Duodenal mucosa (tissue), 2 donors: ENCODE measurements around the gene PRKCSH.
"Not testable (repeated sequence)": the region's sequence is repeated elsewhere in the genome, so short reads cannot be mapped to it uniquely, and the experiment has no call there.

ENCODE experiments used
- H3K27ac ChIP-seq: one replicate; pipeline ENCODE4 v1.7.0; 2013; ENCODE audit warnings: low read depth, low read length
- H3K27me3 ChIP-seq, 2 donors: one replicate each; pipeline ENCODE4 v1.7.0; 2013; ENCODE audit warnings: low read length in 2 of 2, control low read depth in 1 of 2; ENCODE audit not compliant: insufficient read depth in 2 of 2, control insufficient read depth in 1 of 2
- H3K36me3 ChIP-seq, 2 donors: one replicate each; pipeline ENCODE4 v1.7.0; 2013; ENCODE audit warnings: low read length in 2 of 2, control low read depth in 1 of 2; ENCODE audit not compliant: insufficient read depth in 2 of 2, control insufficient read depth in 1 of 2
- H3K4me1 ChIP-seq, 2 donors: one replicate each; pipeline ENCODE4 v1.7.0; 2013; ENCODE audit warnings: low read length in 2 of 2, control low read depth in 1 of 2; ENCODE audit not compliant: insufficient read depth in 2 of 2, control insufficient read depth in 1 of 2
- H3K4me3 ChIP-seq, 2 donors: one replicate each; pipeline ENCODE4 v1.7.0; 2013; ENCODE audit warnings: low read length in 2 of 2, low read depth in 1 of 2
- H3K9ac ChIP-seq, 2 donors: one replicate each; pipeline ENCODE4 v1.7.0; 2013; ENCODE audit warnings: low read length in 2 of 2, low read depth in 1 of 2
- H3K9me3 ChIP-seq, 2 donors: one replicate each; pipeline ENCODE4 v1.7.0; 2013; ENCODE audit warnings: low read length in 2 of 2, control low read depth in 1 of 2; ENCODE audit not compliant: control insufficient read depth in 1 of 2

The PRKCSH gene

DNA sequence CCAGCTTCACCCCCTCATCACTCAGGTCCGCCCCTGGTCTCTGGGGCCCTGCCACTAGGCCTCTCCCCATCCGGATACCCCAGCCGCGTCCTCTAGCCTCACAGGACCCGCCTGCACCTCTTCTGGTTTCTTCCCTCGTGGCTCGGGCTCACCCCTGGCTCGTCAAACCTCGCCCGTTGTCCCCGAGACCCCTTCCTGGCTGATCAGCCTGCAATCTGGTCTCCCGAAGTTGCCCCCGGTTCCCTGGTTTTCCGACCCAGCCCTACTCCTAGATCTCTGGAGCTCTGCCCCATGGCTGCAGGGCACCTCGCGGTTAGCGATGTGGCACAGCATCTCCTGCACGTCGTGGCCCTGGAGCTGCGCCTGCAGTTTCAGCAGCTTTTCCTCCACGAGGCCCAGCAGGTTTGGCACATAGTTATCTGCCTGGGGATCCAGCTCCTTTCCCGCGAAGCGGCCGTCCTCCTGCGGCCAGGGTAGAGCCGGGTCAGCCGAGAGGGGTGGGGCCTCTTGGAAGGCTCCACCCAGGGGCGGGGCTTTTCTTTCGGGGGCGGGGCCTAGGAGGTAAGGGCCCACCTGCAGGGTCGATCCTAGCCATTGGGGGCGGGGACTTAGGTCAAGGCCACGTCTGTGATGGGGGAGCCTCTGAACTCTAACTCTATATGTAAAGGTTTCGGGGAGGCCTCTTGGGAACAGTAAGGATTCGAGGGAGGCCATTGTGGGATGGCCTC, 13.9 kb upstream of the PRKCSH start:
- H3K27ac ChIP-seq, result no peak overlapping the region
- H3K36me3 ChIP-seq, result no peaks in the 10 kb centered on the region
- H3K9me3 ChIP-seq, result no peaks in the 10 kb centered on the region
- peaks cover 20 to 32% of the 10 kb centered on the region in 2 donors for H3K4me1 ChIP-seq
- peaks cover 50% of the 10 kb centered on the region in 2 donors for H3K27me3 ChIP-seq
- H3K9ac ChIP-seq, result no peak overlapping the region
- H3K4me3 ChIP-seq, result peak overlapping the region; percentile 55 to 60

DNA sequence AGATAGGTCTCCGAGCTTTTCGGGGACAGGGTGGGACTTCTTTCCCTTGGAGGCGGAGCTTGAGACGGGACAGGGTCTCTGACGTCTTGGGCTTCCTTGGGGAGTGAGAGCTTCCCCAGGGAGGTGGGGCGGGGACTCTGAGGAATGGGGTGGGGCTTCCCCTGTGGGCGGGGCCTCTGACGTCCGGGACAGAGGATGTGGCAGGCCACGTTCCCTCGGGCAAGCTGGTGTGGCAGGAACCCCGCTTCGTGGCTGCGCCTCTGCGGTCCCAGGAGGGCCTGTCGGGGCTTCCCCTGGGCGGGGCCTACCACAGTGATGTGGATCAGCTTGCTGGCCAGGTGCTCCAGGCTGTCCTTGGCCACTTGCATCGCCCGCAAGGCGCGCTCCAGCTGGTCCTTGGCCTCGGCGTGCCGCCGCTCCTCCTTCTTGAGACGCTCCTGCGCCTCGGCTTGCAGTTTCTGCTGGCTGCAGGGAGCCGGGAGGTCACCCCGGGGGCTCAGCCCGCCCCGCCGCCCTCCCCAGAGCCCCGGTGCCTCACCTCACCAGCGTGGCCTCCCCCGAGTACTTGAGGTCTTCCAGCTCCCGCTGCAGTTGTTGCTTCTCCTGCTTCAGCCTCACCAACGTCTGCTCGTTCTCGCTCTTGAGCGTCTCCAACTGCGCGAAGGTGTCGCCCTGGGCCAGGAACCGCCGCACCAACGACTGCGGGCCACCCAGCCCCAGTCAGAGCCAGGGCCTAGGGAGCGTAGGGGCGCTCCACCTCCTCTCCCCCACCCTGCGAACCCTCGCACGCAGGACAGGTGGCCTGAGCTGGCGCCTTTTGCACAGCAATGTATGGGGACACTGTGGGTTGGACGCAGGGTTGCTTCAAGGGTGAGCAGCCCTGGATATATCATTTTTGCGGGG, 13.0 kb upstream of the PRKCSH start:
- H3K4me1 ChIP-seq, result peaks cover 20 to 32% of the 10 kb centered on the region in 2 donors
- no peak overlapping the region for H3K9ac ChIP-seq
- no peaks in the 10 kb centered on the region for H3K36me3 ChIP-seq
- H3K9me3 ChIP-seq, result no peaks in the 10 kb centered on the region
- H3K27me3 ChIP-seq, result peaks cover 46 to 50% of the 10 kb centered on the region in 2 donors
- H3K4me3 ChIP-seq, result peak overlapping the region; percentile 55 to 60
- no peak overlapping the region for H3K27ac ChIP-seq

- no peak overlapping the region for H3K9ac ChIP-seq
- no peak overlapping the region for H3K27ac ChIP-seq
- H3K27me3 ChIP-seq, result peaks cover 40 to 49% of the 10 kb centered on the region in 2 donors
- no peaks in the 10 kb centered on the region for H3K36me3 ChIP-seq
- H3K4me3 ChIP-seq, result no peak overlapping the region
- peaks cover 20 to 32% of the 10 kb centered on the region in 2 donors for H3K4me1 ChIP-seq
- no peaks in the 10 kb centered on the region for H3K9me3 ChIP-seq
Observed at GRCh38 chr19:11423164-11423790, 12.2 kb upstream of the PRKCSH start.

DNA sequence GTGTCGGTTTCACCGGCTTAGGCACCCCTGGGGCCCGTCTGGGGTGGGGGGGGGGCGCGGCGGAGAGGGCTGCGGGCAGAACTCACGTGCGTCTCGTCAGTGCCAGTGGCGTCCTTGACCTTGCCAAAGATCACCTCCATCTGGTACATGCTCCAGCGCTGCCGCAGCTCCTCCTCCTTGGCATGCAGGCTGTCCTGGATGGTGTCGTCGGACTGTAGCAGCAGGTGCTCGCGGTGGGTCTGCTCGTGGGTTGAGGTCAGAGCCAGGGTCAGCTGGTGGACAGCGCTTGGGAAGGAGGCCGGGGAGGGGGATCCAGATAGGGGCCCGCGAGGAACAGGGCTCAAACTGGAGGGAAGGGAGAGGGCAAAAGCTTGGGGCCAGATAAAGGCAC, 11.6 kb upstream of the PRKCSH start:
- Histone ChIP-seq H3K4me3 (no peak overlapping the region), H3K36me3 (no peaks in the 10 kb centered on the region), H3K27me3 (peaks cover 34 to 44% of the 10 kb centered on the region in 2 donors), H3K9me3 (no peaks in the 10 kb centered on the region), H3K9ac (no peak overlapping the region), H3K27ac (no peak overlapping the region), H3K4me1 (peaks cover 20 to 32% of the 10 kb centered on the region in 2 donors)

GRCh38 chr19:11425719-11426457, 9.5 kb upstream of the PRKCSH start:
- H3K4me3 ChIP-seq, result no peak overlapping the region
- H3K27ac ChIP-seq, result no peak overlapping the region
- H3K36me3 ChIP-seq, result no peaks in the 10 kb centered on the region
- H3K27me3 ChIP-seq, result peaks cover 22 to 30% of the 10 kb centered on the region in 2 donors
- peaks cover 13 to 26% of the 10 kb centered on the region in 2 donors for H3K4me1 ChIP-seq
- H3K9ac ChIP-seq, result no peak overlapping the region
- no peaks in the 10 kb centered on the region for H3K9me3 ChIP-seq

DNA sequence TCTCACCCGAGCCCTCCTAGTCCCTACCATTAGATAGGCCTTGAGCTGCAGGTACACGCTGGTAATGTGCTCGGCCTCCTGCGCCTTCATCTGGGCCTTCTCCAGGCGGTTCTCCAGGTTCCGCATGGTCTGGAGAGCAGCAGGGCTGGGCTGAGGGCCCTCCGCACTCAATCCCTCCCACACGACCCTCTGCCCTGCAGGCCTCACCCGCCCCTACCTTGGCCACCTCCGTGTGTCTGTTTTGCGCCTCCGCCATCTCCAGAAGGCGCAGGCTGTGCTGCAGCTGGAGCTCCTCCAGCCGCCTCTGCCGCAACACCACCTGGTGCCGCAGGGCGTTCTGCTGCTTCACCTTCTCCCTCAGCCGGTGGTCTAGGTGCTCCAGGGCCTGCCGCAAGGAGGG, 8.8 kb upstream of the PRKCSH start:
- no peak overlapping the region for H3K27ac ChIP-seq

GRCh38 chr19:11433526-11433925, 1.9 kb upstream of the PRKCSH start:
- H3K4me3 ChIP-seq, H3K9me3 ChIP-seq, H3K27me3 ChIP-seq, H3K9ac ChIP-seq, H3K27ac ChIP-seq: not testable (repeated sequence)
- Histone ChIP-seq H3K36me3 (peaks cover 9 to 11% of the 10 kb centered on the region in 2 donors), H3K4me1 (peaks cover 11 to 17% of the 10 kb centered on the region in 2 donors)

More for the DNA sequence above, 8.8 kb upstream of the PRKCSH start:
- no peaks in the 10 kb centered on the region for H3K9me3 ChIP-seq
- no peak overlapping the region for H3K9ac ChIP-seq
- peaks cover 7 to 18% of the 10 kb centered on the region in 2 donors for H3K4me1 ChIP-seq
- H3K36me3 ChIP-seq, result no peaks in the 10 kb centered on the region
- H3K27me3 ChIP-seq, result peaks cover 15 to 22% of the 10 kb centered on the region in 2 donors
- H3K4me3 ChIP-seq, result no peak overlapping the region

DNA sequence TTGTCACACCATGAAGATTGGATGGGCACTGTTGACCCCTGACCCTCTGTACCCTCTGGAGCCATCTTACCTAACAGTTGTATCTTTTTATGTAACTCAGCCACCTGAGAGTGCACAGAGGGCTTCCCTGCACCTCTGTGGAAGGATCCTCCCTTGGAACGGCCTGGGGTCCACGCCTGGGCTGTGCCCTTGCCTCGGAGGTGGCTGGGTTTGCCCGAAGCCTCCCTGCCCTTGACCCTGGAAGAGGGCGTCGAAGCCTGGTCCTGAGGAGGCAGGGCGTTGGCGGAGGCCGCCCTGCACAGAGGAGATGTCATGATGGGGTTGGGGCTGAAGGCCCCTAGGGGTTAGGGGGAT, 755 bp upstream of the PRKCSH start:
- Histone ChIP-seq H3K27me3 (no peaks in the 10 kb centered on the region), H3K4me1 (peaks cover 11 to 17% of the 10 kb centered on the region in 2 donors), H3K9me3 (no peaks in the 10 kb centered on the region), H3K27ac (peak overlapping the region; percentile 30), H3K4me3 (peak overlapping the region; percentile 89 to 96), H3K36me3 (peaks cover 9 to 17% of the 10 kb centered on the region in 2 donors), H3K9ac (peak overlapping the region; percentile 48 to 84)

DNA sequence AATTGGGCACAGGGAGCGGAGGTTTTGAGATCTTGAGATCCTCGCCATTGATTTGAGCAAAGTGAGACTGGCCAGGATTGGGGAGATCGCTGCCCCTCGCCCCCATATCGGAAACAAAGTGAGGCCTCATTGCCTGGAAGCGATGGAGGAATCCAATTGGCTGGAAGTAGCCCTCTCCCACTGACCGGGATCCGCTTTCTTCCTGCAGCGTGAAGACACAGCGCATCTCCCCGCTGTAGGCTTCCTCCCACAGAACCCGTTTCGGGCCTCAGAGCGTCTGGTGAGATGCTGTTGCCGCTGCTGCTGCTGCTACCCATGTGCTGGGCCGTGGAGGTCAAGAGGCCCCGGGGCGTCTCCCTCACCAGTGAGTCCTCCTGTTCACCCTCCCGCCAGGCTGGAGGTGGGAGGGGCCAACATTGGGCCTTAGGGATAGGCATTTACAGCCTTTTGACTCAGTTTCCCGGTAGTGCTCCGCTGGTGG, 438 bp downstream of the PRKCSH start:
- Histone ChIP-seq H3K9me3 (no peaks in the 10 kb centered on the region), H3K36me3 (peaks cover 11 to 22% of the 10 kb centered on the region in 2 donors), H3K27ac (peak overlapping the region; percentile 64), H3K9ac (peak overlapping the region; percentile 55 to 89), H3K4me1 (peaks cover 11 to 17% of the 10 kb centered on the region in 2 donors), H3K4me3 (peak overlapping the region; percentile 89 to 96), H3K27me3 (no peaks in the 10 kb centered on the region)
